HG02588 (cell line): ENCODE data around the gene SUSD1.

ENCODE experiments used
- ATAC-seq: cut with Tn5 transposase; IDR thresholded peaks from one replicate; pipeline ENCODE4 v1.9.1; 2021; ENCODE audit warnings: mild to moderate bottlenecking, moderate library complexity; ENCODE audit not compliant: unreplicated experiment

SUSD1 gene

GRCh38 chr9:112072721-112073638 lies 102.1 kb downstream of the SUSD1 start:
- no peak for ATAC-seq

- no peak for ATAC-seq
Observed at GRCh38 chr9:112069318-112070169, 105.6 kb downstream of the SUSD1 start.

- ATAC-seq, result no peak
Observed at GRCh38 chr9:112065806-112066606, 109.1 kb downstream of the SUSD1 start.

- ATAC-seq, result no peak
Observed at GRCh38 chr9:112064871-112065270, 110.2 kb downstream of the SUSD1 start.

GRCh38 chr9:112063586-112063985 lies 111.5 kb downstream of the SUSD1 start:
- no peak for ATAC-seq

GRCh38 chr9:112063151-112063550 lies 111.9 kb downstream of the SUSD1 start:
- no peak for ATAC-seq

- peak; percentile 71 for ATAC-seq
Observed at GRCh38 chr9:112061152-112061740, 113.9 kb downstream of the SUSD1 start.

GRCh38 chr9:112059966-112060320 lies 115.2 kb downstream of the SUSD1 start:
- ATAC-seq, result no peak

GRCh38 chr9:112059145-112059965 lies 115.7 kb downstream of the SUSD1 start:
- ATAC-seq, result no peak

GRCh38 chr9:112056996-112057395 lies 118.1 kb downstream of the SUSD1 start:
- no peak for ATAC-seq

GRCh38 chr9:112054916-112055315 lies 120.2 kb downstream of the SUSD1 start:
- no peak for ATAC-seq

GRCh38 chr9:112051812-112052211 lies 123.3 kb downstream of the SUSD1 start:
- ATAC-seq, result no peak

GRCh38 chr9:112050544-112051475 lies 124.3 kb downstream of the SUSD1 start:
- no peak for ATAC-seq

- no peak for ATAC-seq
Observed at GRCh38 chr9:112049811-112050516, 125.1 kb downstream of the SUSD1 start.

- ATAC-seq, result no peak
Observed at GRCh38 chr9:112048924-112049691, 126.0 kb downstream of the SUSD1 start.

- ATAC-seq, result no peak
Observed at GRCh38 chr9:112047538-112048066, 127.5 kb downstream of the SUSD1 start.

- no peak for ATAC-seq
Observed at GRCh38 chr9:112046181-112046580, 128.9 kb downstream of the SUSD1 start.
